A549 (cell line): ENCODE measurements around the gene GTF2F1. TPM values are rescaled to one million over a fixed set of nuclear protein-coding genes. Genes with fewer than 3 reads are reported as not detected.

Experiments
- ATAC-seq, 2 experiments: fragments of 200-7000 bp in 1 of 2; fragments of >200 bp in 1 of 2; cut with Nextera tagmentation in 1 of 2; cut with Tn5 transposase in 1 of 2; 3 replicates each; pipeline versions ENCODE4 v1.8.0 to v1.9.1; 2018 to 2020; ENCODE audit warnings: mild to moderate bottlenecking in 1 of 2, moderate library complexity in 1 of 2
- CTCF ChIA-PET: fragments of 300-600 bp; sonication (Branson Sonifier 250); formaldehyde crosslinking; extraction: SDS; loops from one replicate; lab custom pipeline; 2021; ENCODE audit warnings: antibody characterized with exemption, inconsistent platforms; lab: Yijun Ruan, JAX
- POLR2A ChIA-PET: fragments of 350-600 bp; formaldehyde crosslinking; extraction: SDS; loops from one replicate; lab custom pipeline; 2021; ENCODE audit warnings: antibody characterized with exemption, inconsistent platforms; lab: Yijun Ruan, JAX
- DNase-seq, 2 experiments: peaks; one replicate each; pipeline versions ENCODE4 v3.0.0 to v3.0.0-alpha.2; 2011 to 2016; ENCODE audit warnings: low read depth in 1 of 2, low spot score in 1 of 2
- FAIRE-seq: peaks from 2 replicates; lab custom pipeline; 2011; peaks lifted over from hg19 to GRCh38; lab: Jason Lieb, UNC
- H3K27ac ChIP-seq, 2 experiments: fragments of >200 bp; sonication (Bioruptor Twin); formaldehyde crosslinking; 3 replicates each; pipeline ENCODE4 v1.5.1; 2016 to 2017
- H3K4me1 ChIP-seq: fragments of >200 bp; sonication (Bioruptor Twin); formaldehyde crosslinking; 3 replicates; pipeline ENCODE4 v1.6.1; 2016
- H3K4me2 ChIP-seq: fragments of >200 bp; sonication (Bioruptor Twin); formaldehyde crosslinking; 3 replicates; pipeline ENCODE4 v1.6.1; 2016
- H3K4me3 ChIP-seq: fragments of >200 bp; sonication (Bioruptor Twin); formaldehyde crosslinking; 3 replicates; pipeline ENCODE4 v1.5.1; 2016
- H3K9me3 ChIP-seq: fragments of >200 bp; sonication (Bioruptor Twin); formaldehyde crosslinking; 3 replicates; pipeline ENCODE4 v1.6.1; 2016
- FOSL2 ChIP-seq, 2 experiments: fragments of 450-650 bp in 1 of 2; fragments of >200 bp in 1 of 2; sonication (Bioruptor Twin) in 1 of 2; formaldehyde crosslinking; IDR thresholded peaks; 2 replicates each; pipeline versions ENCODE4 v1.5.0 to v1.6.1; 2016 to 2020; ENCODE audit warnings: mild to moderate bottlenecking in 1 of 2, moderate library complexity in 1 of 2
- GATA3 ChIP-seq: IDR thresholded peaks from 2 replicates; pipeline ENCODE4 v1.6.1; 2012; ENCODE audit warnings: borderline replicate concordance
- HES2 ChIP-seq: fragments of >200 bp; sonication (Bioruptor Twin); formaldehyde crosslinking; IDR thresholded peaks from 2 replicates; pipeline ENCODE4 v1.6.1; 2016
- HEYL ChIP-seq: fragments of 250-450 bp; sonication (Bioruptor Pico); IDR thresholded peaks from 2 replicates; pipeline ENCODE4 v1.8.0; 2021; ENCODE audit warnings: mild to moderate bottlenecking, moderate library complexity
- HMGXB4 ChIP-seq: fragments of 250-450 bp; sonication (Bioruptor Pico); IDR thresholded peaks from 2 replicates; pipeline ENCODE4 v1.5.0; 2021; ENCODE audit warnings: mild to moderate bottlenecking, moderate library complexity, borderline replicate concordance
- HOXA7 ChIP-seq: fragments of 250-450 bp; sonication (Bioruptor Pico); IDR thresholded peaks from 2 replicates; pipeline ENCODE4 v1.5.0; 2020; ENCODE audit warnings: mild to moderate bottlenecking, moderate library complexity
- HOXB5 ChIP-seq: fragments of 250-450 bp; sonication (Bioruptor Pico); IDR thresholded peaks from 2 replicates; pipeline ENCODE4 v1.5.0; 2020; ENCODE audit warnings: mild to moderate bottlenecking, moderate library complexity
- JUN ChIP-seq, 2 experiments: fragments of >200 bp; sonication (Bioruptor Twin); formaldehyde crosslinking; IDR thresholded peaks; 2 replicates in 1 of 2; 3 replicates in 1 of 2; pipeline ENCODE4 v1.6.1; 2016 to 2017
- JUNB ChIP-seq: fragments of >200 bp; sonication (Bioruptor Twin); formaldehyde crosslinking; IDR thresholded peaks from 2 replicates; pipeline ENCODE4 v1.6.1; 2016
- KDM5A ChIP-seq: fragments of 200-600 bp; sonication (generic); IDR thresholded peaks from 2 replicates; pipeline ENCODE4 v1.6.1; 2016; ENCODE audit warnings: antibody characterized with exemption, mild to moderate bottlenecking
- MAX ChIP-seq: IDR thresholded peaks from 2 replicates; pipeline ENCODE4 v1.6.1; 2012
- MAZ ChIP-seq: fragments of 150-350 bp; IDR thresholded peaks from 2 replicates; pipeline ENCODE4 v1.6.1; 2014; ENCODE audit warnings: antibody characterized with exemption, low read depth, low read length, borderline replicate concordance
- NPAS2 ChIP-seq: fragments of 250-450 bp; sonication (Bioruptor Pico); IDR thresholded peaks from 2 replicates; pipeline ENCODE4 v1.8.0; 2022; ENCODE audit warnings: mild to moderate bottlenecking, moderate library complexity, borderline replicate concordance
- NR3C1 ChIP-seq: fragments of >200 bp; sonication (Bioruptor Twin); formaldehyde crosslinking; IDR thresholded peaks from 3 replicates; pipeline ENCODE4 v1.6.1; 2017
- RFX5 ChIP-seq: fragments of 450-650 bp; IDR thresholded peaks from 2 replicates; pipeline ENCODE4 v1.7.1; 2014; ENCODE audit warnings: antibody characterized with exemption, mild to moderate bottlenecking, moderate library complexity
- TP53 ChIP-seq: fragments of 250-450 bp; sonication (Bioruptor Pico); IDR thresholded peaks from 2 replicates; pipeline ENCODE4 v1.5.0; 2021; ENCODE audit warnings: mild to moderate bottlenecking, moderate library complexity
- ZSCAN20 ChIP-seq: fragments of 250-450 bp; sonication (Bioruptor Pico); IDR thresholded peaks from 2 replicates; pipeline ENCODE4 v1.8.0; 2022; ENCODE audit warnings: mild to moderate bottlenecking, moderate library complexity
- WGBS: methylation state at CpG from one replicate; pipeline ENCODE4 v1.1.6; 2017; ENCODE audit errors: missing lambda C conversion rate; 5-methylcytosine and 5-hydroxymethylcytosine counted together
- polyA plus RNA-seq, 4 experiments: library from polyadenylated mRNA; depleted of rRNA in 3 of 4; stranded (reverse); fragments of >200 nt; fragmentation: RNase III in 1 of 4; extraction: RNeasy Plus Mini Kit Qiagen cat#74134 plus additional on column Dnase treatment in 1 of 4; gene quantifications; 2 replicates in 3 of 4; 3 replicates in 1 of 4; pipeline ENCODE4 v1.2.3, GENCODE V29; 2011 to 2017
- TF ChIP-seq, protein P1 (sequence below): fragments of >200 bp; sonication (Bioruptor Twin); formaldehyde crosslinking; IDR thresholded peaks from 3 replicates; pipeline ENCODE4 v1.5.1; 2016
- TF ChIP-seq, protein P2 (sequence below): fragments of 250-450 bp; sonication (Bioruptor Pico); IDR thresholded peaks from 2 replicates; pipeline ENCODE4 v1.5.0; 2020; ENCODE audit warnings: low read depth, mild to moderate bottlenecking, moderate library complexity
- TF ChIP-seq, protein P3 (sequence below): fragments of 150-350 bp; IDR thresholded peaks from 2 replicates; pipeline ENCODE4 v1.6.1; 2014; ENCODE audit warnings: low read depth, mild to moderate bottlenecking, low read length

The GTF2F1 gene
- polyA plus RNA-seq, 2 of the 4 experiments (the other 2 are of a cell fraction): 39.0 to 75.3 TPM

DNA sequence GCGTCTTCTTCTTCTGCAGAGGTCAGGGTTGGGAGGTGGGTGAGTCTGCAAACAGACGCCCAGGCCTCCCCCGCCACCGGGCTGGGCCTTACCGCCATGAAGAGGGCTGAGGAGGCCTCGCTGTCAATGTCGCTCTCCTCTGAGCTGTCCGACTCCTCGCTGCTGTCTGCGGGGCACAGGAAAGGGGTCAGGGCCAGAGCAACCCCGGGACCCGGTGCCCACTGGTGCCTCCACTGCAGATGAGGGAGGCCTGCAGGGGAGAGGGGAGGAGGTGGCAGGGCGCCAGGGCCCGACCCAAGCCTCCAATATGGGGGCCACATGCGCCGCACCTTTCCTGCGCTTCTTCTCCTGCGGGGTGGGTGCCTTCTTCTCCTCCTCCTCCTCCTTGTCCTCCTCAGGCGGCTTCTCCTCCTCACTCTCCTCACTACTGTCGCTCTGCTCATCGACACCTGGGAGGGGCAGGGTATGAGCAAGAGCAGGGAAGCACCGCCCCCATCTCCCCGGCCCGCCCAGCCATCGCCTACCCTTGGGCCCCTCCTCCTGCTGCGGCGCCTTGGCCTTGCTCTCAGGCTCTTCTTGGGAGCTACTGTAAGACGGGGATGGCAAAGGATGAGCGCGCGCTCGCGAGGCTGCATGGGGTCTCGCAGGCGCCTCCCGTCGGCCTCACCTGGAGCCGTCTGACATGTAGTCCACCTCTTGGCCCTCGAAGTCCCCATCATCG, 11.8 kb downstream of the GTF2F1 start:
- POLR2A ChIA-PET: no interaction called here

GRCh38 chr19:6379744-6380143, 13.2 kb downstream of the GTF2F1 start:
- Histone ChIP-seq H3K4me3 (no peak overlapping the region), H3K9me3 (no peaks in the 10 kb centered on the region), H3K4me1 (no peaks in the 10 kb centered on the region), H3K4me2 (no peak overlapping the region), H3K27ac (no peak overlapping the region)
- WGBS: 97% methylated on average over 3 of the region's 3 CpGs
- DNase-seq (no peak), ATAC-seq (no peak), FAIRE-seq (no peak)
- ChIA-PET CTCF (interaction anchor here (0.5 to 1.4 kb wide), 2 partner anchors 19 to 32 kb away, joined by 4 read pairs; no protein-coding TSS in a partner anchor), POLR2A (no interaction called here)
- no peak for TF ChIP-seq HEYL
- no peak for TF ChIP-seq ZSCAN20
- no peak for TF ChIP-seq MAX
- no peak for TF ChIP-seq JUNB
- no peak for TF ChIP-seq NPAS2 (CRISPR knock-in tag)
- no peak for TF ChIP-seq NR3C1
- TF ChIP-seq, protein P1, sequence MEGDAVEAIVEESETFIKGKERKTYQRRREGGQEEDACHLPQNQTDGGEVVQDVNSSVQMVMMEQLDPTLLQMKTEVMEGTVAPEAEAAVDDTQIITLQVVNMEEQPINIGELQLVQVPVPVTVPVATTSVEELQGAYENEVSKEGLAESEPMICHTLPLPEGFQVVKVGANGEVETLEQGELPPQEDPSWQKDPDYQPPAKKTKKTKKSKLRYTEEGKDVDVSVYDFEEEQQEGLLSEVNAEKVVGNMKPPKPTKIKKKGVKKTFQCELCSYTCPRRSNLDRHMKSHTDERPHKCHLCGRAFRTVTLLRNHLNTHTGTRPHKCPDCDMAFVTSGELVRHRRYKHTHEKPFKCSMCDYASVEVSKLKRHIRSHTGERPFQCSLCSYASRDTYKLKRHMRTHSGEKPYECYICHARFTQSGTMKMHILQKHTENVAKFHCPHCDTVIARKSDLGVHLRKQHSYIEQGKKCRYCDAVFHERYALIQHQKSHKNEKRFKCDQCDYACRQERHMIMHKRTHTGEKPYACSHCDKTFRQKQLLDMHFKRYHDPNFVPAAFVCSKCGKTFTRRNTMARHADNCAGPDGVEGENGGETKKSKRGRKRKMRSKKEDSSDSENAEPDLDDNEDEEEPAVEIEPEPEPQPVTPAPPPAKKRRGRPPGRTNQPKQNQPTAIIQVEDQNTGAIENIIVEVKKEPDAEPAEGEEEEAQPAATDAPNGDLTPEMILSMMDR: no peak
- TF ChIP-seq KDM5A: no peak
- TF ChIP-seq HOXA7 (CRISPR knock-in tag): no peak
- TF ChIP-seq, protein P2, sequence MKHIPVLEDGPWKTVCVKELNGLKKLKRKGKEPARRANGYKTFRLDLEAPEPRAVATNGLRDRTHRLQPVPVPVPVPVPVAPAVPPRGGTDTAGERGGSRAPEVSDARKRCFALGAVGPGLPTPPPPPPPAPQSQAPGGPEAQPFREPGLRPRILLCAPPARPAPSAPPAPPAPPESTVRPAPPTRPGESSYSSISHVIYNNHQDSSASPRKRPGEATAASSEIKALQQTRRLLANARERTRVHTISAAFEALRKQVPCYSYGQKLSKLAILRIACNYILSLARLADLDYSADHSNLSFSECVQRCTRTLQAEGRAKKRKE (CRISPR knock-in tag): no peak
- TF ChIP-seq HES2: no peak
- no peak for TF ChIP-seq JUN (IDR thresholded peaks at IDR 0.05)

More for the DNA sequence above, 11.8 kb downstream of the GTF2F1 start:
- H3K4me1 ChIP-seq: no peaks in the 10 kb centered on the region
- no peak overlapping the region for H3K4me2 ChIP-seq
- H3K27ac ChIP-seq: no peak overlapping the region
- no peak overlapping the region for H3K4me3 ChIP-seq
- WGBS: 95% methylated on average over 33 of the region's 40 CpGs
- no peak for DNase-seq
- no peak for FAIRE-seq
- no peak for ATAC-seq
- no peaks in the 10 kb centered on the region for H3K9me3 ChIP-seq
- CTCF ChIA-PET: interaction anchor here (1.3 kb wide), 1 partner anchor 23 kb away, joined by 3 read pairs; no protein-coding TSS in a partner anchor
- TF ChIP-seq TP53 (no peak), FOSL2 (IDR thresholded peaks at IDR 0.05) (no peak), FOSL2 (CRISPR knock-in tag; IDR thresholded peaks at IDR 0.05) (no peak), MAZ (no peak), RFX5 (no peak), HOXB5 (CRISPR knock-in tag) (no peak), HMGXB4 (CRISPR knock-in tag) (no peak), GATA3 (no peak)
- TF ChIP-seq, protein P3, sequence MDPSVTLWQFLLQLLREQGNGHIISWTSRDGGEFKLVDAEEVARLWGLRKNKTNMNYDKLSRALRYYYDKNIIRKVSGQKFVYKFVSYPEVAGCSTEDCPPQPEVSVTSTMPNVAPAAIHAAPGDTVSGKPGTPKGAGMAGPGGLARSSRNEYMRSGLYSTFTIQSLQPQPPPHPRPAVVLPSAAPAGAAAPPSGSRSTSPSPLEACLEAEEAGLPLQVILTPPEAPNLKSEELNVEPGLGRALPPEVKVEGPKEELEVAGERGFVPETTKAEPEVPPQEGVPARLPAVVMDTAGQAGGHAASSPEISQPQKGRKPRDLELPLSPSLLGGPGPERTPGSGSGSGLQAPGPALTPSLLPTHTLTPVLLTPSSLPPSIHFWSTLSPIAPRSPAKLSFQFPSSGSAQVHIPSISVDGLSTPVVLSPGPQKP: no peak
- TF ChIP-seq, protein P2 (CRISPR knock-in tag): no peak
- TF ChIP-seq, protein P1: no peak
- TF ChIP-seq, all 56 proteins: peak for 0
